Thyroid gland (tissue), 4 donors: ENCODE data around the gene LYRM7.

Experiments used
- CTCF ChIP-seq, 6 experiments: fragments of 200-600 bp in 3 of 6; fragments of 450-650 bp in 3 of 6; sonication (generic) in 3 of 6; IDR thresholded peaks; one replicate each; pipeline ENCODE4 v1.5.1; 2016 to 2019; ENCODE audit warnings: antibody characterized with exemption in 6 of 6, mild to moderate bottlenecking in 2 of 6, inconsistent platforms in 1 of 6, moderate library complexity in 1 of 6
- POLR2A ChIP-seq, 2 donors: fragments of 450-650 bp; IDR thresholded peaks; one replicate each; pipeline ENCODE4 v1.6.1; 2017; ENCODE audit warnings: antibody characterized with exemption in 2 of 2, mild to moderate bottlenecking in 2 of 2, moderate library complexity in 1 of 2

GRCh38 chr5:131164191-131165118, 6.3 kb upstream of the LYRM7 start:
- TF ChIP-seq CTCF (IDR thresholded peaks at IDR 0.05) (peak in 3 of 6 experiments; percentile 10 to 21 (median 17)), POLR2A (IDR thresholded peaks at IDR 0.05) (no peak)
